Prostate gland (tissue), 2 donors: Measurements from ENCODE around the gene INSIG1.

ENCODE experiments used
- POLR2A ChIP-seq: fragments of 450-650 bp; IDR thresholded peaks from one replicate; pipeline ENCODE4 v1.6.1; 2016; ENCODE audit warnings: antibody characterized with exemption, mild to moderate bottlenecking
- TF ChIP-seq, protein P1 (sequence below), 4 experiments: fragments of 200-600 bp in 2 of 4; fragments of 450-650 bp in 2 of 4; sonication (generic) in 2 of 4; IDR thresholded peaks; 1 replicate in 3 of 4; 2 replicates in 1 of 4; pipeline ENCODE4 v1.5.1; 2016 to 2019; ENCODE audit warnings: antibody characterized with exemption in 4 of 4, mild to moderate bottlenecking in 2 of 4, moderate library complexity in 2 of 4

DNA sequence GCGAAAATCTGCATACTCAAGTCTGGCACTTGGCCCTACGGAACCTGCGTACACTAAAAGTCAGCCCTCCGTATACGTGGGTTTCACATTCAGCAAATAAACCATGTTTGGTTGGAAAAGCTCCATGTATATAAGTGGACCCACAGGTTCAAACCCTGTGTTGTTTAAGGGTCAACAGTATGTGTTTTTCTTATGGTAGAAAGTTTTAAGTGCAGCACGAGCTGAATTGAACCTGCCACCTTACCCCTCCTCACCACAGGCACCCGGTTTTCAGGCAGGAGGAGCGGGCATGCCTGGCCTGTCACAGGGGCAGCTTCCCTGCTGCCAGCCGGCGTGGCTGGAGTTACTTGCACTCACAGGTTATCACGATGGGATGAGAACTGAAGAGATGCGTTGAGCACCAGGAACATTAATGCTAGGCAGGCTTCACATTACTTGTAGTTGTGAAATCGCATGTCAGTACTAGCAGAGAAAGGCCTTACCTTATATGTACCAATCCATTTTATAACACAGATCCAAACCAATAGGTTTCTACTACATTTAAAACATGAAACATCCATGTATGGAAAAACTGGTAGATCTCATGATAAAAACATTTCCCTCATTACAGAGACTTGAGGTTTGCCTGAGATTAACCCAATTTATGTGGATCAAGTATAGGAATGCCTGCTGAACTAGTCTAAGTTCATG lies 12.9 kb downstream of the INSIG1 start:
- TF ChIP-seq, protein P1, sequence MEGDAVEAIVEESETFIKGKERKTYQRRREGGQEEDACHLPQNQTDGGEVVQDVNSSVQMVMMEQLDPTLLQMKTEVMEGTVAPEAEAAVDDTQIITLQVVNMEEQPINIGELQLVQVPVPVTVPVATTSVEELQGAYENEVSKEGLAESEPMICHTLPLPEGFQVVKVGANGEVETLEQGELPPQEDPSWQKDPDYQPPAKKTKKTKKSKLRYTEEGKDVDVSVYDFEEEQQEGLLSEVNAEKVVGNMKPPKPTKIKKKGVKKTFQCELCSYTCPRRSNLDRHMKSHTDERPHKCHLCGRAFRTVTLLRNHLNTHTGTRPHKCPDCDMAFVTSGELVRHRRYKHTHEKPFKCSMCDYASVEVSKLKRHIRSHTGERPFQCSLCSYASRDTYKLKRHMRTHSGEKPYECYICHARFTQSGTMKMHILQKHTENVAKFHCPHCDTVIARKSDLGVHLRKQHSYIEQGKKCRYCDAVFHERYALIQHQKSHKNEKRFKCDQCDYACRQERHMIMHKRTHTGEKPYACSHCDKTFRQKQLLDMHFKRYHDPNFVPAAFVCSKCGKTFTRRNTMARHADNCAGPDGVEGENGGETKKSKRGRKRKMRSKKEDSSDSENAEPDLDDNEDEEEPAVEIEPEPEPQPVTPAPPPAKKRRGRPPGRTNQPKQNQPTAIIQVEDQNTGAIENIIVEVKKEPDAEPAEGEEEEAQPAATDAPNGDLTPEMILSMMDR (IDR thresholded peaks at IDR 0.05) = no peak
- no peak for TF ChIP-seq POLR2A
